Activated CD8-positive, alpha-beta T cell treated with anti-CD3 and anti-CD28 coated beads, Interleukin-2, amount 10 ng/mL, durations not matched to agents 7 days and 5 days (primary cell): Measurements from ENCODE around the gene NVL. TPM values are rescaled to one million over a fixed set of nuclear protein-coding genes. Genes with fewer than 3 reads are reported as not detected.
A peak's percentile ranks its signal among the peaks of the same experiment; 100 is the strongest.

Source experiments
- ATAC-seq: fragments of 150-1000 bp; cut with Tn5 transposase; one replicate; pipeline ENCODE4 v1.10.0; 2021; ENCODE audit warnings: moderate library complexity
- CTCF ChIA-PET: fragments of 350-600 bp; sonication (Branson Sonifier 250); formaldehyde crosslinking; loops from one replicate; lab custom pipeline; 2021; ENCODE audit warnings: antibody characterized with exemption; lab: Charles Lee
- POLR2A ChIA-PET: fragments of 350-600 bp; sonication (Branson Sonifier 250); formaldehyde crosslinking; loops from one replicate; lab custom pipeline; 2021; ENCODE audit warnings: antibody characterized with exemption; lab: Charles Lee
- DNase-seq: peaks from one replicate; pipeline ENCODE4 v3.0.0-alpha.2; 2020
- H3K27ac Mint-ChIP-seq: one replicate; pipeline ENCODE4 v1.8.0; 2021; ENCODE audit warnings: mild to moderate bottlenecking, mixed read lengths
- H3K27me3 Mint-ChIP-seq: one replicate; pipeline ENCODE4 v1.8.0; 2021; ENCODE audit warnings: low read depth, mixed read lengths
- H3K36me3 Mint-ChIP-seq: one replicate; pipeline ENCODE4 v1.8.0; 2021; ENCODE audit warnings: low read depth, mixed read lengths
- H3K4me1 Mint-ChIP-seq: one replicate; pipeline ENCODE4 v1.8.0; 2021; ENCODE audit warnings: low read depth, mixed read lengths
- H3K4me3 Mint-ChIP-seq: one replicate; pipeline ENCODE4 v1.8.0; 2021; ENCODE audit warnings: mild to moderate bottlenecking, mixed read lengths
- H3K9me3 Mint-ChIP-seq: one replicate; pipeline ENCODE4 v1.8.0; 2022; ENCODE audit warnings: mixed read lengths; ENCODE audit not compliant: insufficient read depth
- total RNA-seq, 2 experiments: library from RNA; stranded (reverse); gene quantifications; one replicate each; pipeline ENCODE4 v1.2.3, GENCODE V29; 2021

NVL gene
- total RNA-seq, 2 experiments from 2014 or later, result 48.5 to 56.2 TPM

- ATAC-seq (no peak), DNase-seq (no peak)
- Mint-ChIP-seq H3K27ac (peak overlapping the region; percentile 85), H3K27me3 (no peaks in the 10 kb centered on the region), H3K4me3 (peak overlapping the region; percentile 91), H3K4me1 (peaks cover 61% of the 10 kb centered on the region), H3K36me3 (peaks cover 52% of the 10 kb centered on the region), H3K9me3 (peaks cover 6% of the 10 kb centered on the region)
- ChIA-PET POLR2A (no interaction called here), CTCF (interaction anchor here (1.3 kb wide), 1 partner anchor 15 kb away, joined by 3 read pairs; no protein-coding TSS in a partner anchor)
Measured at GRCh38 chr1:224185208-224185607, 144.8 kb downstream of the NVL start.

DNA sequence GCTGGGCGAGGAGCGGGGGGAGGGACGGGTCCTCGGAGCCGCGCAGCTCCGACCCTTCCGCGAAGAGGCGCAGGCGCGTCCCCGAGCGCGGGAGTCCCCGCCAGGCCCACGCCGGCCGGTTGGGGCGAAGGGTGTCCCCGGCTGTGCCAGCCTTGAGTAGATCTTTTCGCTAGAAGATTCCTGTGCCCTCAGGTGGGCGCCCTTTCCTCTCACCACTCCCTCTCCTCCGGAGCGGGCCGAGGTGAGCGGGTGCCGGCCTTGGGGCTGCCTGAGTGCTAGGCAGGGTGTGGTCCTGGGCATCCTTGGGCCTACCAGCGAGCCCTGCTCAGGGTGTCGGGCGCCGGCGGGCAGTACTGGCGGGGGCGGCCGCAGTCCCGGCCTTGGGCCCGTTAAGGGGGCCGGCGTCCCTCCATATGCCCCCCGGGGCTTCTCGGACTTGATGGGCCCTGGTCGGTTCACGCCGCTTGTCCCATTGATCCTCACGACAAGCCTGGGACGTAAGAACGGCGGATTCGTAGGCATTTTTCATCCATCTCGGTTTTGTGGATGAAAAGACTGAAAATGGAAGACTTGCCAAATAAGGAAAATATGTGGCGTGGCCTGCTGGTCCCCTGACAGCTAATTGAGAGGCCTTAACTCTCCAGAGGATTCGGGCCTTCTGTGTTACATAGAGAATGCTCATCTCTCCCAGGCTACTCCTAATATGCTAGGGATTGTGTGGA, 146.2 kb downstream of the NVL start:
- peak; percentile 55 for DNase-seq
- H3K27ac Mint-ChIP-seq, result peak overlapping the region; percentile 89
- H3K9me3 Mint-ChIP-seq, result peaks cover 5% of the 10 kb centered on the region
- H3K4me1 Mint-ChIP-seq, result peaks cover 55% of the 10 kb centered on the region
- ATAC-seq, result peak; percentile 52
- POLR2A ChIA-PET, result interaction anchor here (1.1 to 1.6 kb wide), 4 partner anchors 14 to 67 kb away, joined by 3 to 13 read pairs (median 4); no protein-coding TSS in a partner anchor
- no peaks in the 10 kb centered on the region for H3K27me3 Mint-ChIP-seq
- CTCF ChIA-PET, result interaction anchor here (1.3 to 1.4 kb wide), 2 partner anchors 14 to 67 kb away, joined by 3 to 4 read pairs; no protein-coding TSS in a partner anchor
- peaks cover 41% of the 10 kb centered on the region for H3K36me3 Mint-ChIP-seq
- peak overlapping the region; percentile 91 for H3K4me3 Mint-ChIP-seq

DNA sequence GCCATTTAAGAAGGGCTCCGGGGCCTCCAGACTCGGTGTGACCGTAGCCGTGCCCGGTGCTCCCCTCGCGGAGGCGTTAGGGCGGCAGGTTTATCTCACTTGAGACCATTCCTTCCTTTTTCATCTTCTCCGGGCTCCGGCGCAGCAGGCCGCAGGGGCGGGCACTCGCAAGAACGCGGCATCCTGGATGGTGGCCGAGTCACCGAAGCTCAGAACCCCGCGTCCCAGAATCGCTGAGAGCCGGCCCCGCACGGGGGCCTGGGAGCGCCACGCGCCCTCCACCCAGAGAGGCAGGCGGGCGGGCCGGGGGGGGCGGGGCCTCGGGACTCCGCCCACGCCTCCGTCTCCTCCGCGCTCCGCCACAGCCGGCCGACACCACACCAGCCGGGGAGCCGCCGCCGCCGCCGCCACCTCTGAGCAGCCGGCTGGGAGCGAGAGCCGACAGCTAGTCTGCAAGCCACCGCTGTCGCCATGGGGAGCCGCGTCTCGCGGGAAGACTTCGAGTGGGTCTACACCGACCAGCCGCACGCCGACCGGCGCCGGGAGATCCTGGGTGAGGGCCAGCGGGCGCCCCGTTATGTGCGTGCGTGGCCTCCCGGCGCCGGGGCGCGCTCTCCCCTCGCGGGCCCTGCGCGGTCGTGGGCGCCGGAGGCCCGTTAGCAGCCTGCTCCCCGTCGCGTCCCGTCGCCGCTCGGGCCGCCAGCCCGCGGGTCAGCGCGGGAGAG, 146.9 kb downstream of the NVL start, which contains the start of gene DEGS1:
Gene DEGS1 (plus strand): TSS at position 375 of the 725 bp plus-strand sequence. CDS start 97 bp downstream, at position 472.
- DNase-seq, result peak; percentile 87
- POLR2A ChIA-PET, result interaction anchor here (0.6 to 2.1 kb wide), 15 partner anchors 8 to 338 kb away, joined by 3 to 13 read pairs (median 4); partner anchors contain the start of genes FBXO28, NVL and TP53BP2
- peak; percentile 85 for ATAC-seq
- Mint-ChIP-seq H3K36me3 (peaks cover 35% of the 10 kb centered on the region), H3K4me3 (peak within 1 kb of the TSS; percentile 91), H3K4me1 (peaks cover 49% of the 10 kb centered on the region), H3K27ac (peak within 1 kb of the TSS; percentile 90), H3K9me3 (no peaks in the 10 kb centered on the region), H3K27me3 (no peaks in the 10 kb centered on the region)
- CTCF ChIA-PET, result interaction anchor here (0.7 to 2.6 kb wide), 4 partner anchors 9 to 66 kb away, joined by 3 to 13 read pairs (median 4); no protein-coding TSS in a partner anchor

DNA sequence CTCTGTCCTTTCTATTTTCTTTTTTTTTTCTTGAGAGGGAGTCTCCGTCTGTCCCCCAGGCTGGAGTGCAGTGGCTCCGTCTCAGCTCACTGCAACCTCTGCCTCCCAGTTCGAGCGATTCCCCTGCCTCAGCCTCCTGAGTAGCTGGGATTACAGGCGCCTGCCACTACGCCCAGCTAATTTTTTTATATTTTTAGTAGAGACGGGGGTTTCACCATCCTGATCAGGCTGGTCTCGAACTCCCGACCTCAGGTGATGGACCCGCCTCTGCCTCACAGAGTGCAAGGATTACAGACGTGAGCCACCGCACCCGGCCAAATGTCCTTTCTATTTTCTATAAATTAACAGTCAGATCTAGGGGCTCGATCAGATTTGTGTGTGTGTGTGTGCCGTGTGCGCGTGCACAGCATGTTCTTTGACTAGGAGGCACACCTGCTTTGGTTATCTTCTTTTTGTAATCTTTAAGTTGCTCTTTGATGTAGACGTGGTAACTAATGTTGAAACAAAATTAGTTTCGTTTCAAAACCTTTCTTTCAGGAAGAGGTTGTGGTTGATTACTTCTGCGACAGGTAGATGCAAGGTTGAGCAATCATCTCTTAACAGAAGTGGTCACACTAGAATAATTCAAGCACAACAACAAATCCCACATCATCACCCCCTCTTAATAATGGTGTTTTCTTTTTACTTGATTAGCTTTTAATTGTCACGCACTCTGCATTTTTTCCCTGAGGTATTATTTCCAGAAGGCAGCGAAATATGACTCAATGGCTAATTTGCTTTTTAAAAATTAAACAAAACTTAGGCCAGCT, 147.7 kb downstream of the NVL start:
- peak; percentile 49 for ATAC-seq
- Mint-ChIP-seq H3K9me3 (no peaks in the 10 kb centered on the region), H3K4me1 (peaks cover 44% of the 10 kb centered on the region), H3K27me3 (no peaks in the 10 kb centered on the region), H3K36me3 (peaks cover 31% of the 10 kb centered on the region), H3K27ac (peak overlapping the region; percentile 90), H3K4me3 (peak overlapping the region; percentile 84)
- peak; percentile 64 for DNase-seq
- ChIA-PET POLR2A (interaction anchor here (0.6 to 2.1 kb wide), 14 partner anchors 9 to 337 kb away, joined by 3 to 13 read pairs (median 4); partner anchors contain the start of genes FBXO28, NVL and TP53BP2), CTCF (interaction anchor here (0.7 to 2.6 kb wide), 5 partner anchors 9 to 66 kb away, joined by 3 to 13 read pairs (median 4); no protein-coding TSS in a partner anchor)

- POLR2A ChIA-PET, result interaction anchor here (1.5 to 2.1 kb wide), 4 partner anchors 8 to 149 kb away, joined by 3 to 9 read pairs (median 8); partner anchors contain the start of gene NVL
- Mint-ChIP-seq H3K4me3 (peak overlapping the region; percentile 84), H3K9me3 (no peaks in the 10 kb centered on the region), H3K4me1 (peaks cover 38% of the 10 kb centered on the region), H3K27ac (peak overlapping the region; percentile 90), H3K27me3 (no peaks in the 10 kb centered on the region), H3K36me3 (peaks cover 25% of the 10 kb centered on the region)
- ATAC-seq (no peak), DNase-seq (no peak)
- CTCF ChIA-PET, result interaction anchor here (1.5 to 2.6 kb wide), 2 partner anchors 9 to 12 kb away, joined by 4 to 13 read pairs; no protein-coding TSS in a partner anchor
Measured at GRCh38 chr1:224181453-224181810, 148.5 kb downstream of the NVL start.

DNA sequence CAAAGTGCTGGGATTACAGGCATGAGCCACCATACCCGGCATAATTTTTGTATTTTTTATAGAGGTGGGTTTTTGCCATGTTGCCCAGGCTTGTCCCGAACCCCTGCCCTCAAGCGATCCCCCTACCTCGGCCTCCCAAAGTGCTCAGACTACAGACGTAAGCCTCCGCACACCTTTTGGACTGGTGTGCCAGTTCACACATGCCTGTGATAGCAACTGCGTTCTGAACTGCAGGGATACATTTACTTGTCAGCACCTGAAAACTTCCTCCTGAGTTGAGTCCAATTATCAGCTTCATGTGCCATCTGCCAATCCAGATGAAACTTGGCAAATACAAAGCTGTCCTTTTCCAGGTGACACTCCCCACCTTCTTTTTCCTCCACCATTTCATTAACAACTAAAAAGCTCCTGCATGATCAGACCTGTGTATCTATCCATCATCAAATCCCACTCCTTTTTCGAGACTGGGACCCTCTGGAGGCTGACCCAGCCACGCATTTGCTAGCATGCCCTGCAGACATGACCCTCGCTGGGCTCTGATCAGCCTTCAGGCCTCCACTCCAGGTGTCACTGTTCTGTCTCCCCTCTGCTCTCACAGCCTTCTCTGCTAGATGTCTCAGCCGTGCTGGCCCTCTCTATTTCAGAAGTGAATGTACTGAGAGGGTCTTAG, 149.1 kb downstream of the NVL start:
- Mint-ChIP-seq H3K4me1 (peaks cover 35% of the 10 kb centered on the region), H3K36me3 (peaks cover 23% of the 10 kb centered on the region), H3K27ac (peak overlapping the region; percentile 90), H3K9me3 (no peaks in the 10 kb centered on the region), H3K4me3 (no peak overlapping the region), H3K27me3 (no peaks in the 10 kb centered on the region)
- ATAC-seq (no peak), DNase-seq (no peak)
- POLR2A ChIA-PET, result interaction anchor here (0.6 to 2.1 kb wide), 2 partner anchors 58 to 149 kb away, joined by 3 to 9 read pairs; partner anchors contain the start of gene NVL
- CTCF ChIA-PET, result interaction anchor here (1.5 to 2.6 kb wide), 2 partner anchors 8 to 11 kb away, joined by 4 to 13 read pairs; no protein-coding TSS in a partner anchor

- DNase-seq, result no peak
- ChIA-PET CTCF (interaction anchor here (0.7 to 3.0 kb wide), 3 partner anchors 8 to 63 kb away, joined by 3 to 11 read pairs (median 3); no protein-coding TSS in a partner anchor), POLR2A (no interaction called here)
- H3K4me3 Mint-ChIP-seq, result no peak overlapping the region
- no peak overlapping the region for H3K27ac Mint-ChIP-seq
- H3K9me3 Mint-ChIP-seq, result no peaks in the 10 kb centered on the region
- ATAC-seq, result no peak
- peaks cover 27% of the 10 kb centered on the region for H3K4me1 Mint-ChIP-seq
- peaks cover 4% of the 10 kb centered on the region for H3K36me3 Mint-ChIP-seq
- H3K27me3 Mint-ChIP-seq, result peaks cover 3% of the 10 kb centered on the region
Measured at GRCh38 chr1:224178894-224179293, 151.1 kb downstream of the NVL start.

DNA sequence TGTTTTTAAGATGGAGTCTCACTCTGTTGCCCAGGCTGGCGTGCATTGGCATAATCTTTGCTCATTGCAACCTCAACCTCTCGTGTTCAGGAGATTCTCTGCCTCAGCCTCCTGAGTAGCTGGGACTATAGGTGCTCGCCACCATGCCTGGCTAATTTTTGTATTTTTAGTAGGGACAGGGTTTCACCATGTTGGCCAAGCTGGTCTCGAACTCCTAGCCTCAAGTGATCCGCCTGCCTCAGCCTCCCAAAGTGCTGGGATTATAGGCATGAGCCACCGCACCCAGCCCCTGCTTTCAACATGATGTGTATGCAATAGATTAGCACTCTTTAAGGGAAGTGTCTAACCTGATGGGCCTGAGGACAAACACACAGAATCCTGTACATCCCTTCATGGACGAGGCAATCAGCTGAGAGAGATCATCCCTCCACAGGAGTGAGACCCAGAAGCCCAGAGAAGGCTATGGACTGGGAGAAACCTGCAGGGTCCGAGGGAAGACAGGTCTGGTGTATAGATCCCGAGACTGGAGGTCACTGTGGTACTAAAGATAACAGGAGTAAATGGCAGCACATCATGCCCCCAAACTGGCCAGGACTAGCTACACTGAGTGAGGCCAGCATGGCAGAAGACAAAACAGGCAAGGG, 152.5 kb downstream of the NVL start:
- ATAC-seq, result no peak
- no peak overlapping the region for H3K4me3 Mint-ChIP-seq
- ChIA-PET CTCF (interaction anchor here (3.0 kb wide), 1 partner anchor 8 kb away, joined by 11 read pairs; no protein-coding TSS in a partner anchor), POLR2A (no interaction called here)
- peaks cover 3% of the 10 kb centered on the region for H3K27me3 Mint-ChIP-seq
- H3K9me3 Mint-ChIP-seq, result no peaks in the 10 kb centered on the region
- no peak overlapping the region for H3K27ac Mint-ChIP-seq
- peaks cover 26% of the 10 kb centered on the region for H3K4me1 Mint-ChIP-seq
- no peak for DNase-seq
- peaks cover 3% of the 10 kb centered on the region for H3K36me3 Mint-ChIP-seq
